ENCODE results near the gene GNAZ.

Gene GNAZ

GRCh38 chr22:23161029-23161428 lies 90.7 kb downstream of the GNAZ start:
- DNase-seq = no peak

GRCh38 chr22:23161574-23161973 lies 91.3 kb downstream of the GNAZ start:
- DNase-seq = no peak

GRCh38 chr22:23163665-23164064 lies 93.3 kb downstream of the GNAZ start:
- DNase-seq = no peak

DNA sequence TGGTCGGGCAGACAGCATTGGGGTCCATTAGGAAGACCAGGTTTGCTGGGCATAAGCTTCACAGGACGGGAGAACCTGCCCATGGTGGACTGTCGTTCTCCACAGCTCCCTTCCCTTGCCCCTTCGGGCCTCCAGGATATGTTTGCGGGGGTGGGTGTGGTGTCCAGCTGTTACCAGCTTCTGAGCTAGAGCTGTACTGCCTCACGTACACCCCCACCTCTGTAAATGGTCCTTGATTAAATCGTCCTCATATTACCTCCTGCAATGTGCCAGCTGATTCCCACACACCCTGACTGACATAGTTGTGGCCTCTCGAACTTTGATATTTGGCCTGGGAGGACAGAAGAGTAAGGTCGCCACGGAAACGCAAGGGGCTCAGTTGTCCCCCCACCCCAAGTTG lies 93.8 kb downstream of the GNAZ start:
- no peak for DNase-seq

DNA sequence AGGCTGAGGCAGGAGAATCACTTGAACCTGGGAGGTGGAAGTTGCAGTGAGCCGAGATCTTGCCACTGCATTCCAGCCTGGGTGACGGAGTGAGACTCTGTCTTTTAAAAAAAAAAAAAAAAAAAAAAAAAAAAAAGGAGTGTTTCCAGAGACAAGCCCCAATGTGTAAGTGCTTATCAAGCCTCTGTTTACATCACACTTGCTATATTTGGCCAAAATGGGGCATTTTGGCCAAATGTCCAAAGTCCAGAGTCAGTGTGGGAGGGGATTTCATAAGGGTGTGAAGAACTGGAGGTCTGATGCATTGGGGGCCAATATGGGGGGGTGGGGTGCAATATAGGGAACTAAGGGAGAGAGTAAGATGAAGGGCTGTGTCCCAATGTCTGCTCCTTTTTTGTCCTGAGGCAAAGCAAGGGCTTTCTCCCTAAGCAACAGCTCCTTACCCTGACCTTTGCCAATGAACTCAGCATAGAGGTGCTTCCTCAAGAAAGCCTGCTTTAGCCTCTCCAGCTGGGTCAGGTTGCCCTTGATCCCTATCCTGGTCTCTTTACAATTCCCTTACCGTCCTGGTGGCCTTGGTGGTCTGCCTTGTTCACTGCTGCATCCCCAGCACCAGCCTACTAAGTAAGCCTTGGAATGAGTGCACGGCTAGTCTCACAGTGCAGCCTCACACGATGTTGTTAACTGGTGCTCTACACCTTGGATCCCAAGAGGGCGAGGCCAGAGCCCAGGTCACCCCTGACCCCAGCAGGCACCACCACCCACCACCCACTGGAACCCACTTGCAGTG lies 95.9 kb downstream of the GNAZ start:
- no peak for DNase-seq

- no peak for DNase-seq
Measured at GRCh38 chr22:23166841-23167616, 96.7 kb downstream of the GNAZ start.

DNA sequence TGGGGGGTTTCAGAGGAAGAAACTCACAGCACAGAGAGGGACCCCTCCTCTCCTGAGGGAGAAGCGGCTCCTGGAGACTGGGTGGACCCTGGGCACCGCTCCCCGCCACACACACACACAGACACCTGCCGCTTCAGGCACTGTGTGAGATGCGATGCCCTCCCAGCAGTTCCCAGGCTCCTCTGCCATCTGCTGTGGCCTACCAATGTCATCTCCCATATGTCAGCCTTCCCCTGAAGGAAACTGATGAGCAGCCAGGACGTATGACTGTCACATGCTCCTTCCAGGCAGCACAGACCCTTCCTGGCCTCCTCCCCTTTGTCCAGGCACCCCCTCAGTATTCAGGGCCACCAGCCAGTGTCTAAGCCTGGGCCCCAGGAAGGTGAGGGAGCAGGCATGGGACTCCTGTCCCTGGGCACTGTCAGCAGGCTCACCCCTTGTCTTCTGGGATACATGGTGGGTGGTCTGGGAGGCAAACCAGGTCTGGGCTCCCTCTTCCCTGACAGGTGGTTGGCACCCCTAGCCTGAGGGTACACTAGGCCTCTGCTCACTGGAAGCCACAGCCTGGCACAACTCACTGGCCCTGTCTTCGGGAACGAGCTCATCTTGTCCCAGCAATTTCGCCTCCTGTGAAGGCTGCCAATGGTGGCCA lies 98.2 kb downstream of the GNAZ start:
- no peak for DNase-seq

- no peak for DNase-seq
Measured at GRCh38 chr22:23169043-23169406, 98.7 kb downstream of the GNAZ start.
